ENCODE data around the gene RTP5.
"Not testable (repeated sequence)": the region's sequence is repeated elsewhere in the genome, so short reads cannot be mapped to it uniquely, and the experiment has no call there.

RTP5 gene
- 0.17 to 0.78 (median 0.58) reads per million in 3 donors for total RNA-seq

- H3K36me3 ChIP-seq (ENCODE audit: control insufficient read depth, insufficient read depth, low read length) = no peaks in the 10 kb centered on the region
- peaks cover 23% of the 10 kb centered on the region for H3K4me1 ChIP-seq (ENCODE audit: control insufficient read depth, insufficient read depth, low read length, poor library complexity, severe bottlenecking)
- H3K9me3 ChIP-seq (ENCODE audit: control insufficient read depth, low read length) = no peaks in the 10 kb centered on the region
- no peak for DNase-seq
- no peak within 1 kb of the TSS for H3K4me3 ChIP-seq (ENCODE audit: insufficient read depth, low read depth, low read length, poor library complexity, severe bottlenecking)
- H3K27me3 ChIP-seq (replicated peaks; ENCODE audit: control insufficient read depth, insufficient read depth, low read length, poor library complexity, severe bottlenecking) = no peaks in the 10 kb centered on the region
- no peak within 1 kb of the TSS for H3K27ac ChIP-seq (ENCODE audit: insufficient read depth, low read length, poor library complexity, severe bottlenecking)
Measured at GRCh38 chr2:241869087-241869961, at the start of gene RTP5. TSS of gene RTP5 (plus strand) at chr2:241869729. CDS start at chr2:241869757, 28 bp downstream.

- not testable (repeated sequence) for DNase-seq; H3K9me3 ChIP-seq (ENCODE audit: control insufficient read depth, low read length); H3K27me3 ChIP-seq (replicated peaks; ENCODE audit: control insufficient read depth, insufficient read depth, low read length, poor library complexity, severe bottlenecking); H3K4me3 ChIP-seq (ENCODE audit: insufficient read depth, low read depth, low read length, poor library complexity, severe bottlenecking); H3K36me3 ChIP-seq (ENCODE audit: control insufficient read depth, insufficient read depth, low read length); H3K27ac ChIP-seq (ENCODE audit: insufficient read depth, low read length, poor library complexity, severe bottlenecking)
- peaks cover 13% of the 10 kb centered on the region for H3K4me1 ChIP-seq (ENCODE audit: control insufficient read depth, insufficient read depth, low read length, poor library complexity, severe bottlenecking)
Measured at GRCh38 chr2:241819947-241820624, 49.4 kb upstream of the RTP5 start.

GRCh38 chr2:241820625-241821384, 48.7 kb upstream of the RTP5 start:
- H3K27me3 ChIP-seq (replicated peaks; ENCODE audit: control insufficient read depth, insufficient read depth, low read length, poor library complexity, severe bottlenecking) = no peaks in the 10 kb centered on the region
- DNase-seq = no peak
- peaks cover 13% of the 10 kb centered on the region for H3K4me1 ChIP-seq (ENCODE audit: control insufficient read depth, insufficient read depth, low read length, poor library complexity, severe bottlenecking)
- H3K9me3 ChIP-seq (ENCODE audit: control insufficient read depth, low read length) = no peaks in the 10 kb centered on the region
- H3K4me3 ChIP-seq (ENCODE audit: insufficient read depth, low read depth, low read length, poor library complexity, severe bottlenecking) = no peak overlapping the region
- H3K27ac ChIP-seq (ENCODE audit: insufficient read depth, low read length, poor library complexity, severe bottlenecking) = no peak overlapping the region
- no peaks in the 10 kb centered on the region for H3K36me3 ChIP-seq (ENCODE audit: control insufficient read depth, insufficient read depth, low read length)

GRCh38 chr2:241821460-241822263, 47.9 kb upstream of the RTP5 start:
- no peak for DNase-seq
- no peak overlapping the region for H3K4me3 ChIP-seq (ENCODE audit: insufficient read depth, low read depth, low read length, poor library complexity, severe bottlenecking)
- H3K9me3 ChIP-seq (ENCODE audit: control insufficient read depth, low read length) = no peaks in the 10 kb centered on the region
- no peaks in the 10 kb centered on the region for H3K27me3 ChIP-seq (replicated peaks; ENCODE audit: control insufficient read depth, insufficient read depth, low read length, poor library complexity, severe bottlenecking)
- H3K27ac ChIP-seq (ENCODE audit: insufficient read depth, low read length, poor library complexity, severe bottlenecking) = no peak overlapping the region
- H3K36me3 ChIP-seq (ENCODE audit: control insufficient read depth, insufficient read depth, low read length) = no peaks in the 10 kb centered on the region
- peaks cover 13% of the 10 kb centered on the region for H3K4me1 ChIP-seq (ENCODE audit: control insufficient read depth, insufficient read depth, low read length, poor library complexity, severe bottlenecking)

GRCh38 chr2:241822264-241822623, 47.3 kb upstream of the RTP5 start:
- Histone ChIP-seq H3K9me3 (ENCODE audit: control insufficient read depth, low read length) (no peaks in the 10 kb centered on the region), H3K36me3 (ENCODE audit: control insufficient read depth, insufficient read depth, low read length) (no peaks in the 10 kb centered on the region), H3K27me3 (replicated peaks; ENCODE audit: control insufficient read depth, insufficient read depth, low read length, poor library complexity, severe bottlenecking) (no peaks in the 10 kb centered on the region), H3K4me3 (ENCODE audit: insufficient read depth, low read depth, low read length, poor library complexity, severe bottlenecking) (no peak overlapping the region), H3K27ac (ENCODE audit: insufficient read depth, low read length, poor library complexity, severe bottlenecking) (no peak overlapping the region), H3K4me1 (ENCODE audit: control insufficient read depth, insufficient read depth, low read length, poor library complexity, severe bottlenecking) (peaks cover 12% of the 10 kb centered on the region)
- DNase-seq = no peak

GRCh38 chr2:241823531-241824437, 45.7 kb upstream of the RTP5 start:
- H3K4me3 ChIP-seq (ENCODE audit: insufficient read depth, low read depth, low read length, poor library complexity, severe bottlenecking); H3K27ac ChIP-seq (ENCODE audit: insufficient read depth, low read length, poor library complexity, severe bottlenecking); H3K27me3 ChIP-seq (replicated peaks; ENCODE audit: control insufficient read depth, insufficient read depth, low read length, poor library complexity, severe bottlenecking); DNase-seq; H3K4me1 ChIP-seq (ENCODE audit: control insufficient read depth, insufficient read depth, low read length, poor library complexity, severe bottlenecking); H3K9me3 ChIP-seq (ENCODE audit: control insufficient read depth, low read length); H3K36me3 ChIP-seq (ENCODE audit: control insufficient read depth, insufficient read depth, low read length): not testable (repeated sequence)

- H3K27me3 ChIP-seq (replicated peaks; ENCODE audit: control insufficient read depth, insufficient read depth, low read length, poor library complexity, severe bottlenecking) = no peaks in the 10 kb centered on the region
- no peak for DNase-seq
Measured at GRCh38 chr2:241827394-241827793, 42.1 kb upstream of the RTP5 start.

GRCh38 chr2:241833101-241833663, 36.3 kb upstream of the RTP5 start:
- no peak overlapping the region for H3K27ac ChIP-seq (ENCODE audit: insufficient read depth, low read length, poor library complexity, severe bottlenecking)
- no peaks in the 10 kb centered on the region for H3K36me3 ChIP-seq (ENCODE audit: control insufficient read depth, insufficient read depth, low read length)
- H3K27me3 ChIP-seq (replicated peaks; ENCODE audit: control insufficient read depth, insufficient read depth, low read length, poor library complexity, severe bottlenecking) = no peaks in the 10 kb centered on the region
- H3K4me3 ChIP-seq (ENCODE audit: insufficient read depth, low read depth, low read length, poor library complexity, severe bottlenecking) = no peak overlapping the region
- no peaks in the 10 kb centered on the region for H3K9me3 ChIP-seq (ENCODE audit: control insufficient read depth, low read length)
- no peak for DNase-seq
- H3K4me1 ChIP-seq (ENCODE audit: control insufficient read depth, insufficient read depth, low read length, poor library complexity, severe bottlenecking) = no peaks in the 10 kb centered on the region

More at GRCh38 chr2:241827394-241827793, 42.1 kb upstream of the RTP5 start:
- no peaks in the 10 kb centered on the region for H3K36me3 ChIP-seq (ENCODE audit: control insufficient read depth, insufficient read depth, low read length)
- no peak overlapping the region for H3K27ac ChIP-seq (ENCODE audit: insufficient read depth, low read length, poor library complexity, severe bottlenecking)
- no peak overlapping the region for H3K4me3 ChIP-seq (ENCODE audit: insufficient read depth, low read depth, low read length, poor library complexity, severe bottlenecking)
- no peaks in the 10 kb centered on the region for H3K9me3 ChIP-seq (ENCODE audit: control insufficient read depth, low read length)
- H3K4me1 ChIP-seq (ENCODE audit: control insufficient read depth, insufficient read depth, low read length, poor library complexity, severe bottlenecking) = no peaks in the 10 kb centered on the region
